HG03521 (cell line): ENCODE data around the gene CLCN7.

Experiments
- ATAC-seq: cut with Tn5 transposase; IDR thresholded peaks from one replicate; pipeline ENCODE4 v1.9.1; 2021; ENCODE audit warnings: mild to moderate bottlenecking, moderate library complexity; ENCODE audit not compliant: unreplicated experiment

Gene CLCN7, protein sequence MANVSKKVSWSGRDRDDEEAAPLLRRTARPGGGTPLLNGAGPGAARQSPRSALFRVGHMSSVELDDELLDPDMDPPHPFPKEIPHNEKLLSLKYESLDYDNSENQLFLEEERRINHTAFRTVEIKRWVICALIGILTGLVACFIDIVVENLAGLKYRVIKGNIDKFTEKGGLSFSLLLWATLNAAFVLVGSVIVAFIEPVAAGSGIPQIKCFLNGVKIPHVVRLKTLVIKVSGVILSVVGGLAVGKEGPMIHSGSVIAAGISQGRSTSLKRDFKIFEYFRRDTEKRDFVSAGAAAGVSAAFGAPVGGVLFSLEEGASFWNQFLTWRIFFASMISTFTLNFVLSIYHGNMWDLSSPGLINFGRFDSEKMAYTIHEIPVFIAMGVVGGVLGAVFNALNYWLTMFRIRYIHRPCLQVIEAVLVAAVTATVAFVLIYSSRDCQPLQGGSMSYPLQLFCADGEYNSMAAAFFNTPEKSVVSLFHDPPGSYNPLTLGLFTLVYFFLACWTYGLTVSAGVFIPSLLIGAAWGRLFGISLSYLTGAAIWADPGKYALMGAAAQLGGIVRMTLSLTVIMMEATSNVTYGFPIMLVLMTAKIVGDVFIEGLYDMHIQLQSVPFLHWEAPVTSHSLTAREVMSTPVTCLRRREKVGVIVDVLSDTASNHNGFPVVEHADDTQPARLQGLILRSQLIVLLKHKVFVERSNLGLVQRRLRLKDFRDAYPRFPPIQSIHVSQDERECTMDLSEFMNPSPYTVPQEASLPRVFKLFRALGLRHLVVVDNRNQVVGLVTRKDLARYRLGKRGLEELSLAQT

DNA sequence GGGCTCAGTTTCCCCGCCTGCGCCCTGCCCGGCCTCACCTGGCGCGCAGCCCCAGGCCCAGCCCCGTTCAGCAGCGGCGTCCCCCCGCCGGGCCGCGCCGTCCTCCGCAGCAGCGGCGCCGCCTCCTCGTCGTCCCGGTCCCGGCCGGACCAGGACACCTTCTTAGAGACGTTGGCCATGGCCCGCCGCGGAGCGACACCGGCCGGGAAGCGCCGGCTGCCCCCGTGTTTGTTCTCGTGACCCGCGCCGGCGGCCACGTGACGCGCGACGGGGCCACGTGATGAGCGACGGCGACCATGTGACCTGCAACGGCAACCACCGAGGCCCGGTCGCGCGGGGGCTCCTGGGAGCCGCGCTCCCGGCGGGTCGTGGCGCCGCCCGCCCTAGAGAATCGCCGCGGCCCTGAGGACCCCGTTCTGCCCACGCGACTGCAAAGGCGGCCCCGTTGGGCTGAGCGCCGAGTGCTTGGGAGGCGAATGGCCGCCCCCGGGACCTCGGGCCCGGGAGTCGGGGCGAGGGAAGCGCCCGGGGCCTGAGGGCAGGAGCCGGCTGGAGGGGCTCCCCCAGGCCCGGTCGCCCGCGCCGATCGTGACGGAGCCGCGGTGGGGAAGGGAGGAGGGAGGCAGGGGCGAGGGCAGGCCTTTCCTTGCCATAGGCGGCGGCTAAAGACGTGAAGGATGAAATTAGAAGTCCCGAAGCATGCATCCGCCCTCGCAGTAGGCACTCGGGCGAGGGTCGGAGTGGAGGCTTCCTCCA is at the start of gene CLCN7:
Gene CLCN7, minus strand, starts transcription at position 233 of the 756 bp plus-strand sequence. Its CDS starts 54 bp downstream, at position 179.
- peak; percentile 85 for ATAC-seq

DNA sequence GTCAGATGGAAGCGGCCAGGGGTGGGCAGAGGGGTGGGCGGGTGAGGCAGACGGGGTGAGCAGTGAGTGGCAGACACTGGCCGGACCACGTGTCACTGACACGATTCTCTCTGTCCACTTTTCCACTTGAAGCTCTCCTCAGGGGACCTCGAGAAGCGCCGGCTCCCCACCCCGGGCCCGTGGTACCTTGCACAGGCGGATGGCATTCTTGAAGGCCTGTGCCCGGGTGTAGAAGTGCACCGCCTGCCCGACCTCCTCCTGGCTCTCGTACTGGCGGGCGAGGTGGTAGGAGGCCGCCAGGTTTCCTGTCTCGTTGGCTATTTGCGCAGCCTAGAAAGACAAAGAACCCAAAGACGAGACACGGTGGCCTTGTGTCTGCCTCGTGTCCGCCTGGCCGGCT is 49.5 kb upstream of the CLCN7 start:
- ATAC-seq, result no peak

DNA sequence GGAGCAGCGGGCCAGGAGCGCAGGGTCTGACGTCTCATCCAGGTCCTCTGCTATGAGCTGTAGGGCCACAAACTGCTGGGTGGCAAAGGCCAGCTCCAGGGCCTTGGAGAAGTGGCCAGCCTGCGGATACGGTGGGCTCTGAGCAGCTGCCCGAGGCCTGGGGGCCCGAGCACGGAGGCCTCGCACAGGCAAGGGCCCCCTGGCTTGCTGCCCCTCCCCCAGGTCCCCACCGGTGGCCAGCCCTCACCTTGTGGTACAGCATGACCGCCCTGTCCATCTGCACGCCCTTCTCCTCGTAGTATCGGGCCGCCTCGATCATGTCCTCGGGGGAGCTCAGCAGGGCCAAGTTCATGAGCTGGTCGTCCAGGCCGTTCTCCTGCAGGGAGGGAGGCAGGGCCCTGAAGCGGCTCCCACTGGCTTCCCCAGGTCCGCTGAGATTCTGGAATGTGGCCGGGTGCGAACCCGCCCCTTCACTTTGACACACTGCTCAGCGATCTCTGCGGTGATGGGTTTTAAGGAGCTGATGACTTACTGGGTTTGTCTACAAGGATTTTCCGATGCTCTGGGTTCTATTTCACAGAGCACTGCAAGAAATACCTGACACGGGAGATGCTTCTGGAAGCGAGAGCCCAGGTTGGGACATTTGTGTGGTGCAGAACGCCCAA is 48.9 kb upstream of the CLCN7 start:
- ATAC-seq, result no peak

DNA sequence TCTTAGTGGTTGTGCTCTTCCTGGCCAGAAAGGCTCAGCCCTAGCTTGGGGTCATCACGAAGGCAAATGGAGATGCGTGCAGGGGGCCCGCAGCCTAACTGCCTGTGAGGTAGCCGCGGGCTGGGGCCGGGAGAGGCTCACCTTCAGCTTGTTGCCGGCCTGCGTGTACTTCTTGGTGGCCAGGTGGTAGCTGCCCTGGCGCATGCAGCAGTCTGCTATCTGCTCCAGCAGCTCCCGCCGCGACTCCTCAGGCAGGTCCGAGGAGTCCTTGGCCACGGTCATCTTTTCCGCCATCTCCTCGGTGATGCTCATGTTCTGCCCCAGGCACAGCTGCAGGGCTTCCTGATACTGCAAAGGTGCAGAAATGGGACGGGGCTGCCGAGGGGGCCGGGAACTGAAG is 45.6 kb upstream of the CLCN7 start:
- ATAC-seq, result no peak

DNA sequence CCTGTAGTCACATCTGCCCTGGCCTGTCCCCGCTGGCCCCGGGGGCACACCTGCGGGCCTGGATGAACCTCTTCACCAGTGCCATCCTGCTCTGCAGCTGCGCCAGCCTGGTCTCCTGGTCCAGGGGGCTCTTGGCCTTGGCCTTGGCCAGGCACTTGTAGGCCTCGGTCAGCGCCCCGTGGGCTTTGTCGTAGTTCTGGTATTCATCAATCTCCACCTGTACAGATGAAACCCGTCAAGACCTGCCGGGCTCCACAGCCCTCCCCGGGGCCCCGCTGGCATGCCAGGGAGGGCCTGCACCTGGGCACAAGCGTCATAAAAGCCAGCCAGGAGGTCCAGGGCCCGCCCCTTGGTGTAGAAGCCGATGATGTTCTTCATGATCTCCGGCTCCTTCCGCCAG is 45.0 kb upstream of the CLCN7 start:
- ATAC-seq, result no peak

DNA sequence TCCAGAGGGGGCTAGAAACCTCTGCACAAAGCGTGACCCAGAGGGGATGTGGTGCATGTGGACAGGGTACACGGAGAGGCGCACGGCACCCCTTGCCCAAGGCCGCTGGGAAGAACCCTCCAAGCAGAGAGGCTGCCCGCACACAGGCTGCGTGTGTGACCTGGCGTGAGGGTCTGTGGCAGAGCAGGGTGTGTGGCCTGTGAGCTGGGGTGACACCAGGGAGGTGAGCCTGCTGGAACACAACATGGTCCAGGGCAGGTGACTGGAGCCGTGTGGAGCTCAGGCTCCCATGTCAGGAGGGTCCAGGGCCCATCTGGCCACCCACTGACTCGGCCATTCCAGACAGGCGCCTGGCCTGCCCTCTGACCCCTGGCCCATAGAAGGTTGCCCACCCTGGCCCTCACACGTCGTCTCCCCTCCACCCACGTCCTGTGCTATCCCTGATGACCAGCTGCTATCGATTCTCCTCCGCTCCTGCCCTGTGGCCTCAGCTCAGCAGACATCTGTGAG is 43.9 kb upstream of the CLCN7 start:
- no peak for ATAC-seq

DNA sequence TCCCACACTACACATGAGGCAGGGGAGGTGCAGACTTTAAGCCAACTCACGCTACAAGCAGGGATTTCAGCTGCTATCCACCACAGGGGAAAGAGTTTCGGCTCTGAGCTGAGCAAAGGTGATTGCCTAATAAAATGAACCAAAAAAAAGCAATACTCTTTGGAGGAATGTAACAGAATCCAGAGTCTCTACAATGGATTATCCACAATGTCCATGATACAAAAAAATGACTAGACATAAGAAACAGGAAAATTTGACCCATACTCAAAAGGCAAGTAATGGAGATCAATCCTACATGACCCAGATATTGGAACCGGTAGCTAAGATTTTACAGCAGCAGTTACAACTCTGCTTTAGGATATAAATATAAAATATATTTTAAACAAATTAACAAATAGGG is 39.7 kb upstream of the CLCN7 start:
- no peak for ATAC-seq

DNA sequence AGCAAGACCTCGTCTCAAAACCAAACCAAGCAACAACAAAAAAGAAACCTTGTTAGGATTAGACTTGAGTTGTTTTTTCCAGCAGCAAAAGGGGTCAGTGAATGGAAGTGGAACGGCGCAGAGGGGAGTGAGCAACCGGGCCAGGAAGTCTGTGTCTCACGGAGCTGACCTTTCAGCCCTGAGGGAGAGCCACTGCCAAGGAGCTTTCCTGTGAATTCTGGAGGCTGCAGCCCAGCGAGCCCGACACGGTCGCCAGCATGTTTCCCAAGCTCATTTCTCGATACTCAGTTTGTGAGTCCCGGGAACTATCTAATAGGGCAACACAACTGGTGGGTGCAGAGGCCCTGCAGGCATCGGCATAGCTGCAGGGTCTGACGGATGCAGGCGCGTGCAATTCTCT is 37.9 kb upstream of the CLCN7 start:
- no peak for ATAC-seq

DNA sequence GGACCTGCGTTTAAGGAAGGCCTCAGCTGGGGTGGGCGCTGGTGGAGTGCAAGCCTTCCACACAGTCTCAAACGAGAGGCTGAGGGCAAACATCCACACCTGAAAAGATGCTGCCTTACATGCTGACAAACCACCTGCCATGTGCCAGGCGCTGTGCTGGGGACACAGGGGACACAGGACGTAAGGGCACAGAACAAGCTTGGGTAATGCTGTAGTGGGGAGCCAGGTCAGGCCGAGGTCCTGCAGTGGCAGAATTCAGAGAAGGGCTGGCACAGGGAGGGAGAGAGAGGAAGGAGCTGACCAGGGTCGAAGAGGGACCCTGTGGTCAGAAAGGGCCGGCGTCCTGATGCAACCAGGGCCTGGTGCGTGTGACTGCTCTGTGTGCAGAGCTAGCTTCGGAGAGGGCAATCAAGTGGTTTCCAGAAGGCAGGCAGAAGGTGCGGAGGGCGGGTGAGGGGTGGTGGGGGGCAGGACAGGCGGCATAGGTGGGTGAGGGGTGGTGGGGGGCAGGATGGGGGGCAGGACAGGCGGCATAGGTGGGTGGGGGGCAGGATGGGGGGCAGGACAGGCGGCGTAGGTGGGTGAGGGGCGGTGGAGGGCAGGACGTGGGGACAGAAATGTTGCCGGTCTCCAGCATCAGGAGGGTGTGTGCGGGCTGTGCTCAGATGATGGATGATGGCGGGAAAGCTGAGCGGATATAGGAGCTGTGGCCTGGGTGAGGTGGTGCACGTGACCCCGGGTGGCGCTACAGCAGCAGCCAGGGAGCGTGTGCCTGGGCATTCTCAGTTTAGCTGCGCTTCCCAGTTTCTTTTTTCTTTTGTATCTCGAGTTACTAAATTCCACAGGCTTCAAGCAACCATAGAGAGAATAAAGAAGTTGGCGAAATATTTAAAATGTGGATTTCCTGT is 37.1 kb upstream of the CLCN7 start:
- no peak for ATAC-seq

DNA sequence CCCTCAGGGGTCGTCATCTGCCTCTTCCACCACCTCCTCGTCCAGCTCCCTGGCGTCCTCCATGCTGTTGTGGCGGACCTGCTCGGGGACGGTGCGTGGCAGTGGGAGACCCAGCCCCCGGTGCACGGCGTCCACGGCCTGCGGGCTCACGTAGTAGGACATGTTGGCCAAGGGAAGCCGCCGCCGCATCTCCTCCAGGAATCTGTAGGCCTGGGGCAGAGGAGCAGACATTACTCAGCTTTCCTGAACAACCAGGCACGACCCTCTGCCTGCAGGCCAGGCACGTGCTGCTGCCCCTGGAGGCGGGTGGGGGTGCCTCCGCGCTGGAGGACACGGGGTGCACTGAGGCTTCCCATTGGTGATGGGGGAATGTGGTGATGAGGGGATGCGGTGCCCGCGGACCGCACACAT is 36.1 kb upstream of the CLCN7 start:
- no peak for ATAC-seq

DNA sequence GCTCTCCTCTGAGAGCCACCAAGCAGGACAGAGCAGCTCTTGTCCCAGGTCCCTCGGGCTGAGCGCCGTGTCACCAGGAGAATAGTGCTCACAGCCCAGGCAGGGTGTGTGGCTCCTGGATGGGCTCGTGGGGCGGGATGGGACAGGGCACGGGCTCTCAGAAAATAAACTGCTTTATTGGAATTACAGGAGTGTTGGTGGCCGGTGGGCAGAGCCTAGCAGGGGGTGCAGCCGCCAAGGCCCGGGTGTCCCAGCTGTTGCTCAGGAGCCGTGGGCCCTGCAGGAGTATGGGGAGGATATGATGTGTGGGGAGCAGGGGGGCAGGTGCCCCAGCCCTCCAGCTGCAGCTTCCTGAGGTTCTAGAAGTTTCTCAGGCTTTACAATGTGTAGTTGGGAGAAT is 35.4 kb upstream of the CLCN7 start:
- no peak for ATAC-seq

DNA sequence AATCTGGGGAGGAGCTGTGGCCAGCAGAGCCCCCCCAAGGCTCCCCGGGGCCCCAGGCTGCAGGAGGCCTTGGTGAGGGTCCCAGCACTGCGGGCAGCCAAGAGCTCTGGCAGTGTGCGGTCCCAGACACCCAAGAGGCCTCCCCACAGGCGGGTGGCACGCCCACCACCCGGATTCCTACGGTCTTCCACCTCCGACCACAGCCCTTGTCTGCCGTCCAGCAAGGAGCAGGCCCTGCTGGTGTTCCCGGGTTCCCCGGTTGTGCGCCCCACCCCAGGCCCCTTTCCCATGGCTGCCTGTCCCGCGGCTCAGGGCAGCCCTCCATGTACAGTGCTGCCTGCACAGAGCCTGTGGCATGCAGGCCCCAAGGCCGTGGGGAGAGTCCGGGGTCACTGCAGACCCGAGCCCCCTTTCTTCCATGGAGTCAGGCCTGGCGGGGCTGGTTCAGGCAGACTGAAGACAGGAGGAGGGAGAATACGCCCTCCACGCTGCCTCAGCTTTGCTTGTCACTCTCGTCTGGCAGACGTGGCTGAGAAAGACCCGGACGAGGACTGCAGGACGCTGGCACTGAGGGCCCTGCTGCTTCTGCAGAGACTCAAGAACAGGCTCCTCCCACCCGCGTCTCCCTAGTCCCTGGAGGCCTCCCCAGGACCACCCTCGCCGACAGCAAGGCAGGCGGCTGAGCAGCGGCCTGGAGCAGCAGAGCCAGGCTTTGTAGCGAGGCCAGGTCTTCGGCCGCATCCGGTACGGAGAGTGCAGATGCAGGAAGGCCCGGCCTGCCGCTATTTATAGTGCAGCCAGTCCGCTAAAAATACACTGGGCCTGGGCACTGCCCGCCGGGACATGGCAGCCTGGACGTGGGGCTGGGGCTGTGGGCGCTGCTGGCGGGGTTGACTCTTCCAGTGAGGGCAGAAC is 34.7 kb upstream of the CLCN7 start:
- no peak for ATAC-seq

DNA sequence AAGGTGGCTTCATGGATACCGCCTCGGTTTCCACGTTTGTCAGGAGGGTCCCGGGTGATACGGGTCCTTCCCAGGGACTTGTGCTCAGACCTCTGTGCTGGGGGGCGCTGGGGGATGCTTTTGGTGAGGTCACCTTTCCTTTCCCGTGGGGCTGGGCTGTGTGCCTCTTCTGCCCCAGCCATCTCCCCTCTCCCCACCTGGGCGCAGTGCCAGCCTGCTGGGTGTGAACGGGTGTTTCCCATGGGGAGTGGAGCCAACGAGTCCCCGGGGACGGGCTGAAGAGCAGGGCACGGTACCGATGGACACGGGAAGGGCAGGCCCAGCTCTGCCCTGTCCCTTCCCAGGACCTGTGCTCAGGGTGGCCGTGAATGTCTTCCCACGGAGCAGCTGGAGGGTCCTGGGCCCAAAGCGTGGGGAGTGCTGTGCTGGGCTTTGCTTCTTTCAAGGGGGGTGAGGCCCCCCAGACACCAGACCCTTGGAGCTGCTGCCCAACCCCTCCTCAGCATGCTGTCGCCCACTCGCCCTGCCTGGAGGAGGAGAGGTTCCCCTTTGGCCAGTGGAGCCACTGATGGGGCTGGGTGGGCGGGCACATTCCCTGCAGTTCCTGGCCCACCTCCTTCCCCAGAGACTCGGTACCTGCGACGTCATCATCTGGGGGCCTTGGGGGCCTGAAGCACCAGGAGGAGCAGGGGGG is 33.8 kb upstream of the CLCN7 start:
- no peak for ATAC-seq

DNA sequence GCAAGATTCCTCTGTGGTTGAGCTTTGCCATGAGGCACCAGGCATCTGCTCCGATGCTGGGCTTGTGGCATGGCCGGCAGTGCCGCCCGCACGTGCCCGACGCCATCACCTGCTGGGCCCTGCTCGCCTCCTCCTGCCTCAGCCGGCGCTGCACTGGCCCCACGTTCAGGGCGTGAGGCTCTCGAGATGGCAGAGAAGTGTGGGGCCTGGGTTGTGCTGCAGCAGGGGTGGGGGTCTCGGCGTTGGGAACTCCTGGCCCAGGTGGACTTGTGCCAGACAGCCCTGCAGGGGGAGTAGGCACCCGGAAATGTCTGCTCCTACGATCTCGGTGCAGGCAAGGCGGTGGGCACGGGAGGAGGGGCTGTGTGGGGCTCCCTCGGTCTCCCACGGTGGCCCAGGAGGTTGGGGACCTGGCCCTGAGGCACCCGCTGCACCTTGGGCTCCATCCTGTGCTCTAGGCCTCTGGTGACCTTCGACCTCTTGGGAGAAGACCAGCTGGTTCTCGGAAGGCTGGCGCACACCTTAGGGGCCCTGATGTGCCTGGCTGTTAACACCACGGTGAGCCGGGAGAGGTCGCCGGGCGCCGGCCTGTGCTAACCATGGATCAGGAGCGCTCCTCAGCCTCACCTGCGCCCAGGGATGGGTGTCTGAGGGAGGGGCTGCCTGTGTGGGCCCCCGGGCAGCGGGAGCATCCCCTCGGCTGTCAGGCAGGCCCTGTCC is 31.8 kb upstream of the CLCN7 start:
- ATAC-seq, result no peak

DNA sequence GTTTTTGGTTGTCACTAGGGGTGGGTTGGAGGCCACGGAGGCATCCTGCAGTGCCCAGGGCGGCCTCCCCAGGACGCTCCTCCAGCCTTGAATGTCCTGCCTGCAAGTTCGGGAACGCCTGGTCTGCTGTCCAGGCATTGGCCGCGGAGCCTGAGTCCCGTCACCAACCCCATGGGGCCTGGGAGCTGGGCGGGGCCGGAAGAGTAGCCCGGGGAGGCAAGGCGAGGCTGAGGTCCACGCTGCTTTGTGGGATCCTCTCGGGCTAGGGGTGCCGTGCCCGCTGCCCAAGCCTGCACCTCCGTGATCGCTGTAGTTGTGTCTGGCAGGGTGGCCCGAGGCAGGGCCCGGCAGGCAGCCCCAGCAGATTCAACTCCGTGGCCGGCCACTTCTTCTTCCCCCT is 31.1 kb upstream of the CLCN7 start:
- ATAC-seq, result no peak

DNA sequence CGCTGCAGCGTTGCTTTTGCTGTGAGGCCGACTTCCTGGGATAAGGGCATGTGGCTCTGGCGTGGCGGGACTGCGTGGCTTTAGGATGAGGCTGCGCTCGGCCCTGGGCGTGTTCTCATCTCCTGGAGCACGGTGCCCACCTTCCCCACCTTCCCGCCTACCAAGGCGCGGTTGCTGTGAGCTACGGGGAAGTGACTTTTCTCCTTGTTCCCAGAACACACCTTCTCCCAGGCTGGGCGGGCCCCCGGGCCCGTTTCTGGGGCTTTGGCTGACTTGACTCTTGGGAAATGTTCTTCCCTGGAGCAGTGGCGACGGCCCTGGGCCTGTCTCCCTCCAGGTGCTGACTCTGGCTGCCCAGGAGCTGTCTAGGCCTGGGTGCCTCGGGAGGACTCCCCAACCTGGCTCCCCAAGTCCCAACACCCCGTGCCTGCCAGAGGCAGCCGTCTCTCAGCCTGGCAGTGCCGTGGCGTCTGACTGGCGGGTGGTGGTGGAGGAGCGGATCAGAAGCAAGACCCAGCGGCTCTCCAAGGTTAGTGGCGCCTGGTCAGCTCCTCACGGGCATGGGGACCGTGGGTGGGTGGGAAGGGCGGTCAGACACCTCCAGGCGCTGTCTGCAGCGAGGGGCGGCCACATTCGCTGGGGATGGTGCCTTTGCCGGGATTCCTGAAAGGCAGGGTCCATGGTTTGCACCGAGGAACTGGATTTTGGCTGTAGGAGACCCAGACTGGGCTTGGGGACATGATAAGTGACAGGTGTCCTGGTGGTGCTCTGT is 30.4 kb upstream of the CLCN7 start:
- no peak for ATAC-seq
